Bronchial smooth muscle cell (primary cell): ENCODE measurements around the gene ZGRF1. TPM values are rescaled to one million over a fixed set of nuclear protein-coding genes. Genes with fewer than 3 reads are reported as not detected.

Experiments used
- total RNA-seq: library from RNA; depleted of rRNA; stranded (reverse); fragments of >200 nt; gene quantifications from 2 replicates; pipeline ENCODE4 v1.2.1, GENCODE V29; 2014

Gene ZGRF1
- 2.8 and 3.9 TPM in 2 replicates for total RNA-seq

DNA sequence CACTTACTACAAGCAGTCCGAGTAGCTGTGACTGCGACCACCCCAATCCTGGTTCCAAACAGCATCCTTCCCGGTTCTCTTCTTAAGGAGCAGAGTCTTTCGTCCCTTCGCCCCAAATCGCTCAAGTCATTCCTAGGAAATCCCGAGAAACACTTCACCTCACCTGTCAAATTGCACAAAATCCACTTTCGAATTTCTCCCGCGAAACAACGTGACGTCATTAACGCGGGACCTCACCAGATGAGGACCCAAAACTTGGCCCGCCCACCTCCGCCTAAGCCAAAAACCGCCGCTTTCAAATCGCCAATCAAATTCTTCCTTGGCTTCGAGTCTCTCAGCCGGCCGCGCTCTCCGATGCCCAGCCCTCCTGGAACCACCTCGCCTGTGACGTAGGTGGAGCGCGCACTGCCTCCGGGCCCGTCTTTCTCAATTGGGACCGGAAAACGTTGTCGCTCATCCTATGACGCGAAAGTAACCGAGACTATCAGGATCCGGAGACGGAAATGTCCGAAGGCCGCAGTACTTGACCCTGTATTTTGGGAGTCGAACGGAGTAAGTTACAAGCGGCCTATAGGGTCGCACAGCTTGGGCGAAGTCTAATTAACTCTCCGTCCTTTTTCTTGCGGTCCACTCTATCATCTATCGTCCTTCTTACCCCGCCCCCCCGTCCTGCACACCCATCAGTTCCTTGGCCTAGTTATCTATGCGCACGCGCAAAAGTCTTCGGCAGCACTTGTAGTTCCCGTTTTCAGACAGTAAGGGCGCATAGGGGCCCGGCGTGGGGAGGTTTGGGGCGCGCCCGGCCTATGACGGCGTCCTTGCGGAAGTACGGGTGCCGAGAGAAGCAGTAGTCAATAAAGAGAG, at the start of gene ZGRF1, which contains the start of gene LARP7:
TSS of gene ZGRF1 (minus strand) at position 222 of the 864 bp plus-strand sequence. CDS start 3,733 bp downstream, outside the sequence.
TSS of gene LARP7 (plus strand) at position 456 of the 864 bp plus-strand sequence. CDS start 7,527 bp downstream, outside the sequence.

GRCh38 chr4:112516066-112516470, 120.6 kb downstream of the ZGRF1 start, which contains the start of gene NEUROG2:
Gene NEUROG2 (minus strand): TSS chr4:112516180. CDS start chr4:112515475, 705 bp downstream.

Other genes starting within 250 kb of the ZGRF1 start
- gene NEUROG2, start 120.7 kb downstream of the ZGRF1 start, total RNA-seq = not detected in 2 replicates
- 13.1 and 40.5 TPM in 2 replicates for gene LARP7, start 234 bp upstream of the ZGRF1 start, total RNA-seq